ENCODE measurements around the gene NOL7.
A peak's percentile ranks its signal among the peaks of the same experiment; 100 is the strongest.

NOL7 gene

GRCh38 chr6:13614926-13615791 lies at the start of gene NOL7:
Gene NOL7, plus strand, starts transcription at chr6:13615335. Its CDS starts 24 bp downstream, at chr6:13615359.
- DNase-seq, result peak; percentile 73

- no peak for DNase-seq
These were observed 49.2 kb upstream of the NOL7 start for GRCh38 chr6:13565921-13566320.

GRCh38 chr6:13566500-13566899 lies 48.6 kb upstream of the NOL7 start:
- no peak for DNase-seq

- DNase-seq, result no peak
These were observed 46.2 kb upstream of the NOL7 start for GRCh38 chr6:13568970-13569369.

- no peak for DNase-seq
These were observed 42.9 kb upstream of the NOL7 start for GRCh38 chr6:13572240-13572639.

GRCh38 chr6:13572951-13573654 lies 42.0 kb upstream of the NOL7 start:
- DNase-seq, result no peak

GRCh38 chr6:13573669-13574110 lies 41.4 kb upstream of the NOL7 start:
- DNase-seq, result no peak

GRCh38 chr6:13574149-13574570 lies 41.0 kb upstream of the NOL7 start:
- DNase-seq, result peak; percentile 67

- DNase-seq, result peak; percentile 38
These were observed 40.4 kb upstream of the NOL7 start, which contains the start of gene SIRT5 for GRCh38 chr6:13574571-13575376. Gene SIRT5, plus strand, starts transcription at chr6:13574601. Its CDS starts 9,510 bp downstream, at chr6:13584111.

GRCh38 chr6:13575377-13575775 lies 39.8 kb upstream of the NOL7 start:
- no peak for DNase-seq

- no peak for DNase-seq
These were observed 39.1 kb upstream of the NOL7 start for GRCh38 chr6:13576017-13576416.

GRCh38 chr6:13577926-13578325 lies 37.2 kb upstream of the NOL7 start:
- DNase-seq, result no peak

- DNase-seq, result no peak
These were observed 35.2 kb upstream of the NOL7 start for GRCh38 chr6:13579911-13580310.

- DNase-seq, result no peak
These were observed 33.4 kb upstream of the NOL7 start for GRCh38 chr6:13581700-13582229.

- no peak for DNase-seq
These were observed 28.3 kb upstream of the NOL7 start for GRCh38 chr6:13586603-13587542.

- no peak for DNase-seq
These were observed 25.3 kb upstream of the NOL7 start for GRCh38 chr6:13589801-13590200.

GRCh38 chr6:13590574-13591153 lies 24.5 kb upstream of the NOL7 start:
- no peak for DNase-seq

GRCh38 chr6:13591205-13591921 lies 23.8 kb upstream of the NOL7 start:
- DNase-seq, result no peak

- no peak for DNase-seq
These were observed 22.0 kb upstream of the NOL7 start for GRCh38 chr6:13593103-13593502.

- no peak for DNase-seq
These were observed 21.4 kb upstream of the NOL7 start for GRCh38 chr6:13593720-13594119.

GRCh38 chr6:13597073-13597472 lies 18.1 kb upstream of the NOL7 start:
- no peak for DNase-seq

All from DMS79 (cell line).